Lower leg skin (tissue), 3 donors: ENCODE data around the gene SOX6.

Experiments
- CTCF ChIP-seq, 3 donors: fragments of 450-650 bp; IDR thresholded peaks; one replicate each; pipeline ENCODE4 v1.5.1; 2016; ENCODE audit warnings: antibody characterized with exemption in 3 of 3, mild to moderate bottlenecking in 3 of 3, moderate library complexity in 2 of 3
- POLR2A ChIP-seq, 2 donors: fragments of 450-650 bp; IDR thresholded peaks; one replicate each; pipeline ENCODE4 v1.6.1; 2016 to 2017; ENCODE audit warnings: antibody characterized with exemption in 2 of 2, mild to moderate bottlenecking in 1 of 2, moderate library complexity in 1 of 2

DNA sequence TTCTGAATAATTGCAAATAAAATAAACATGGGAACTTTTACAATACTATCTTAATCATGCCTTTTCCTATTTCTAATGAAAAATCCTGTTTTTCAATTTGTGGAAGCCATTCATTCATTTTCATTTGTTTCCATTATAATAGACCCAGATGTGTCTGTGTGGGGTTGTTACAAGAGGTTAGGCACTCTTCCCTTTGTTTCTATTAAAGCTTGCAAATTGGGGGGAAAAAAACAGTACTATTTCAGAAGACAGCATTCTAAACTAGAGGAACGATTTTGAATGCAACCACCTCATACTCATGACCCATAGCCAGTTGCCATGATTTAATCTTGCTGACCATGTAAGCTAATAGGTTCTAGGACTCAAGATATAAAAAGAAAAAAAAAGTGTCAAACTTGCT, 175.5 kb downstream of the SOX6 start:
- TF ChIP-seq CTCF (IDR thresholded peaks at IDR 0.05): no peak
- no peak for TF ChIP-seq POLR2A (IDR thresholded peaks at IDR 0.05)
